ENCODE measurements around the gene STK33. TPM values are rescaled to one million over a fixed set of nuclear protein-coding genes. Genes with fewer than 3 reads are reported as not detected.

The STK33 gene
- total and polyA plus RNA-seq, 2 donors (not counting 3 experiments of a cell fraction or from before 2014, with no cell fraction given), result 0.63 to 3.4 TPM

- POLR2A ChIA-PET, result no interaction called here
- Histone ChIP-seq H3K27me3 (ENCODE audit: control insufficient read depth in 2 of 2, insufficient read depth in 2 of 2, low read length in 2 of 2) (peaks cover 6% of the 10 kb centered on the region in 2 experiments), H3K27ac (ENCODE audit: insufficient read depth, low read depth, low read length) (no peak overlapping the region), H3K79me2 (ENCODE audit: control insufficient read depth, insufficient read depth, low read length) (no peaks in the 10 kb centered on the region), H3K9me1 (replicated peaks; ENCODE audit: control insufficient read depth, extremely low read depth, insufficient read depth, low read length) (no peaks in the 10 kb centered on the region), H3K4me3 (replicated peaks in 1 of 3; ENCODE audit: insufficient read depth in 1 of 3, low read depth in 1 of 3, low read length in 3 of 3) (no peak overlapping the region), H3K9me3 (replicated peaks; ENCODE audit: control insufficient read depth, insufficient read depth, low read length) (no peaks in the 10 kb centered on the region), H3K9ac (replicated peaks; ENCODE audit: extremely low read depth, insufficient read depth, low read length) (no peak overlapping the region), H4K20me1 (replicated peaks; ENCODE audit: control insufficient read depth, extremely low read depth, insufficient read depth, low read length) (no peaks in the 10 kb centered on the region), H3K36me3 (ENCODE audit: control insufficient read depth in 2 of 2, extremely low read depth in 1 of 2, insufficient read depth in 2 of 2, low read length in 2 of 2) (no peaks in the 10 kb centered on the region), H2AFZ (ENCODE audit: low read depth, low read length) (no peak overlapping the region), H3K4me2 (ENCODE audit: insufficient read depth, low read length) (no peak overlapping the region), H3K4me1 (ENCODE audit: control insufficient read depth, extremely low read depth, insufficient read depth, low read length) (peaks cover 3% of the 10 kb centered on the region)
- peak; percentile 25 for TF ChIP-seq JUN (IDR thresholded peaks at IDR 0.05; ENCODE audit: borderline replicate concordance, insufficient read depth, insufficient read length, low read depth)
- no peak for TF ChIP-seq GATA2 (IDR thresholded peaks at IDR 0.05; ENCODE audit: insufficient read depth, insufficient read length, low read depth, low read length)
- peak; percentile 62 for TF ChIP-seq FOS (IDR thresholded peaks at IDR 0.05; ENCODE audit: borderline replicate concordance, insufficient read depth, low read length)
- intact Hi-C loops (cut with micrococcal nuclease), result loop anchor here (2.0 kb wide), 3 partner anchors 245 to 561 kb away; no protein-coding TSS in a partner anchor
- DNase-seq (ENCODE audit: low read depth, low spot score), result peak; percentile 3
- dilution Hi-C loops (cut with MboI; ENCODE audit: extremely low pct_ligation_motif_present, low sequenced_read_pairs), result no loop called here
- no TSS peak for BruUV-seq (replicated peaks)
- FAIRE-seq, result no peak
- CTCF ChIA-PET, result interaction anchor here (0.7 to 3.5 kb wide), 33 partner anchors 9 to 939 kb away, joined by 3 to 52 read pairs (median 5); partner anchors contain the start of genes LMO1, RPL27A and TRIM66
These were observed 26.3 kb downstream of the STK33 start for GRCh38 chr11:8567602-8568198.

- Histone ChIP-seq H3K9me1 (replicated peaks; ENCODE audit: control insufficient read depth, extremely low read depth, insufficient read depth, low read length) (no peaks in the 10 kb centered on the region), H3K36me3 (ENCODE audit: control insufficient read depth in 2 of 2, extremely low read depth in 1 of 2, insufficient read depth in 2 of 2, low read length in 2 of 2) (no peaks in the 10 kb centered on the region), H3K4me3 (replicated peaks in 1 of 3; ENCODE audit: insufficient read depth in 1 of 3, low read depth in 1 of 3, low read length in 3 of 3) (no peak overlapping the region), H3K4me1 (ENCODE audit: control insufficient read depth, extremely low read depth, insufficient read depth, low read length) (peaks cover 3% of the 10 kb centered on the region), H4K20me1 (replicated peaks; ENCODE audit: control insufficient read depth, extremely low read depth, insufficient read depth, low read length) (no peaks in the 10 kb centered on the region), H2AFZ (ENCODE audit: low read depth, low read length) (no peak overlapping the region), H3K4me2 (ENCODE audit: insufficient read depth, low read length) (no peak overlapping the region), H3K27me3 (ENCODE audit: control insufficient read depth in 2 of 2, insufficient read depth in 2 of 2, low read length in 2 of 2) (peaks cover 6 to 7% of the 10 kb centered on the region in 2 experiments), H3K9ac (replicated peaks; ENCODE audit: extremely low read depth, insufficient read depth, low read length) (no peak overlapping the region), H3K79me2 (ENCODE audit: control insufficient read depth, insufficient read depth, low read length) (no peaks in the 10 kb centered on the region), H3K9me3 (replicated peaks; ENCODE audit: control insufficient read depth, insufficient read depth, low read length) (no peaks in the 10 kb centered on the region), H3K27ac (ENCODE audit: insufficient read depth, low read depth, low read length) (no peak overlapping the region)
- FAIRE-seq (no peak), DNase-seq (ENCODE audit: low read depth, low spot score) (peak; percentile 50)
- dilution Hi-C loops (cut with MboI; ENCODE audit: extremely low pct_ligation_motif_present, low sequenced_read_pairs), result no loop called here
- ChIA-PET POLR2A (no interaction called here), CTCF (interaction anchor here (0.6 to 3.5 kb wide), 51 partner anchors 10 to 940 kb away, joined by 3 to 52 read pairs (median 4); partner anchors contain the start of genes LMO1, RPL27A and TRIM66)
- peak; percentile 19 to 28 for TF ChIP-seq CTCF (IDR thresholded peaks at IDR 0.05; ENCODE audit: extremely low read depth in 1 of 2, insufficient read depth in 1 of 2, low read depth in 1 of 2, low read length in 2 of 2)
- TF ChIP-seq MAX (IDR thresholded peaks at IDR 0.05; ENCODE audit: insufficient read depth, insufficient read length), result no peak
- BruUV-seq (replicated peaks), result no TSS peak
- intact Hi-C loops (cut with micrococcal nuclease), result loop anchor here (1.0 to 2.0 kb wide), 6 partner anchors 228 to 560 kb away; no protein-coding TSS in a partner anchor
These were observed 27.3 kb downstream of the STK33 start for GRCh38 chr11:8566613-8567210.
